IPS DF 6.9 (cell line): ENCODE measurements around the gene BRD4.

ENCODE experiments used
- DNase-seq: peaks from one replicate; pipeline ENCODE4 v3.0.0-alpha.2; 2013; ENCODE audit warnings: low read depth, low spot score
- H3K27ac ChIP-seq: one replicate; pipeline ENCODE4 v1.5.1; 2013; ENCODE audit warnings: low read length, control low read depth
- H3K27me3 ChIP-seq: 2 replicates; pipeline ENCODE4 v1.6.1; 2013; ENCODE audit warnings: mild to moderate bottlenecking, low read length; ENCODE audit not compliant: control insufficient read depth, insufficient read depth
- H3K36me3 ChIP-seq: 2 replicates; pipeline ENCODE4 v1.6.1; 2013; ENCODE audit warnings: low read length; ENCODE audit not compliant: control insufficient read depth, insufficient read depth
- H3K4me1 ChIP-seq: 2 replicates; pipeline ENCODE4 v1.6.1; 2013; ENCODE audit warnings: low read length; ENCODE audit not compliant: control insufficient read depth, insufficient read depth
- H3K4me3 ChIP-seq: 2 replicates; pipeline ENCODE4 v1.5.1; 2013; ENCODE audit warnings: mild to moderate bottlenecking, low read length
- H3K9me3 ChIP-seq: 2 replicates; pipeline ENCODE4 v1.6.1; 2013; ENCODE audit warnings: low read length, inconsistent platforms; ENCODE audit not compliant: control insufficient read depth, insufficient read depth
- WGBS: extraction: QIAGEN DNeasy Blood & Tissue Kit; methylation state at CpG from one replicate; pipeline ENCODE4 v1.1.7; 2013; ENCODE audit warnings: mixed read lengths, missing lambda C conversion rate; ENCODE audit not compliant: insufficient read length, insufficient coverage; 5-methylcytosine and 5-hydroxymethylcytosine counted together

The BRD4 gene

GRCh38 chr19:15331419-15332310, 674 bp downstream of the BRD4 start:
- Histone ChIP-seq H3K9me3 (no peaks in the 10 kb centered on the region), H3K4me3 (peak overlapping the region; percentile 100), H3K36me3 (no peaks in the 10 kb centered on the region), H3K4me1 (no peaks in the 10 kb centered on the region; the same call in 1 of the 2 replicates), H3K27me3 (no peaks in the 10 kb centered on the region), H3K27ac (no peak overlapping the region)
- no peak for DNase-seq
- WGBS: no CpG with 5 or more reads among the region's 122 CpGs

- Histone ChIP-seq H3K27me3 (no peaks in the 10 kb centered on the region), H3K36me3 (no peaks in the 10 kb centered on the region), H3K4me3 (peak overlapping the region; percentile 100), H3K4me1 (no peaks in the 10 kb centered on the region; the same call in 1 of the 2 replicates), H3K27ac (no peak overlapping the region), H3K9me3 (no peaks in the 10 kb centered on the region)
- no peak for DNase-seq
- WGBS: no CpG with 5 or more reads among the region's 17 CpGs
These were observed 1.4 kb downstream of the BRD4 start for GRCh38 chr19:15330801-15331418.

GRCh38 chr19:15328312-15328711, 4.0 kb downstream of the BRD4 start:
- DNase-seq: no peak

GRCh38 chr19:15324791-15325519, 7.4 kb downstream of the BRD4 start:
- Histone ChIP-seq H3K4me3 (no peak overlapping the region), H3K4me1 (peaks cover 3% of the 10 kb centered on the region), H3K27ac (no peak overlapping the region), H3K36me3 (no peaks in the 10 kb centered on the region), H3K27me3 (no peaks in the 10 kb centered on the region), H3K9me3 (no peaks in the 10 kb centered on the region)
- no peak for DNase-seq
- no CpG with 5 or more reads among the region's 6 CpGs for WGBS

More at GRCh38 chr19:15328312-15328711, 4.0 kb downstream of the BRD4 start:
- no CpG with 5 or more reads among the region's 10 CpGs for WGBS
- Histone ChIP-seq H3K4me3 (no peak overlapping the region), H3K4me1 (peaks cover 3% of the 10 kb centered on the region), H3K36me3 (no peaks in the 10 kb centered on the region), H3K27me3 (no peaks in the 10 kb centered on the region), H3K27ac (no peak overlapping the region), H3K9me3 (no peaks in the 10 kb centered on the region)

GRCh38 chr19:15323496-15324235, 8.7 kb downstream of the BRD4 start:
- WGBS: no CpG with 5 or more reads among the region's 5 CpGs
- no peak overlapping the region for H3K27ac ChIP-seq

GRCh38 chr19:15321739-15322138, 10.6 kb downstream of the BRD4 start:
- Histone ChIP-seq H3K36me3 (no peaks in the 10 kb centered on the region), H3K27ac (no peak overlapping the region), H3K27me3 (no peaks in the 10 kb centered on the region), H3K4me1 (peaks cover 4% of the 10 kb centered on the region), H3K4me3 (no peak overlapping the region), H3K9me3 (no peaks in the 10 kb centered on the region)
- no peak for DNase-seq
- no CpG with 5 or more reads among the region's 2 CpGs for WGBS

More at GRCh38 chr19:15323496-15324235, 8.7 kb downstream of the BRD4 start:
- H3K4me3 ChIP-seq: no peak overlapping the region
- DNase-seq: no peak
- H3K4me1 ChIP-seq: peaks cover 3% of the 10 kb centered on the region
- H3K36me3 ChIP-seq: no peaks in the 10 kb centered on the region
- no peaks in the 10 kb centered on the region for H3K9me3 ChIP-seq
- no peaks in the 10 kb centered on the region for H3K27me3 ChIP-seq

- Histone ChIP-seq H3K27me3 (no peaks in the 10 kb centered on the region), H3K36me3 (no peaks in the 10 kb centered on the region), H3K4me1 (peaks cover 4% of the 10 kb centered on the region), H3K27ac (no peak overlapping the region), H3K4me3 (no peak overlapping the region), H3K9me3 (no peaks in the 10 kb centered on the region)
- no peak for DNase-seq
- WGBS: no CpG with 5 or more reads among the region's 4 CpGs
These were observed 12.2 kb downstream of the BRD4 start for GRCh38 chr19:15320116-15320515.

GRCh38 chr19:15318241-15318691, 14.1 kb downstream of the BRD4 start:
- Histone ChIP-seq H3K4me1 (peaks cover 2% of the 10 kb centered on the region; the same call in 1 of the 2 replicates), H3K27me3 (no peaks in the 10 kb centered on the region), H3K9me3 (no peaks in the 10 kb centered on the region), H3K27ac (no peak overlapping the region), H3K36me3 (no peaks in the 10 kb centered on the region), H3K4me3 (no peak overlapping the region)
- WGBS: no CpG with 5 or more reads among the region's 6 CpGs
- no peak for DNase-seq

- no peak for DNase-seq
- Histone ChIP-seq H3K9me3 (no peaks in the 10 kb centered on the region), H3K36me3 (no peaks in the 10 kb centered on the region), H3K4me1 (peaks cover 2% of the 10 kb centered on the region; the same call in 1 of the 2 replicates), H3K27me3 (no peaks in the 10 kb centered on the region), H3K27ac (no peak overlapping the region), H3K4me3 (no peak overlapping the region)
- no CpG with 5 or more reads among the region's 3 CpGs for WGBS
These were observed 14.8 kb downstream of the BRD4 start for GRCh38 chr19:15317392-15318071.
